WTC11 (cell line): ENCODE results near the gene SAAL1. TPM values are rescaled to one million over a fixed set of nuclear protein-coding genes. Genes with fewer than 3 reads are reported as not detected.

Source experiments
- ATAC-seq: fragments of 200-7000 bp; cut with Tn5 transposase; 2 replicates; pipeline ENCODE4 v1.10.0; 2021; ENCODE audit warnings: mild to moderate bottlenecking, moderate library complexity
- CTCF ChIA-PET: fragments of 300-600 bp; sonication (Branson Sonifier 250); formaldehyde crosslinking; loops from one replicate; lab custom pipeline; 2021; ENCODE audit warnings: antibody characterized with exemption; lab: Charles Lee
- POLR2A ChIA-PET: fragments of 350-600 bp; sonication (Branson Sonifier 250); formaldehyde crosslinking; loops from one replicate; lab custom pipeline; 2021; ENCODE audit warnings: antibody characterized with exemption; lab: Charles Lee
- DNase-seq: peaks from one replicate; pipeline ENCODE4 v3.0.0; 2021; ENCODE audit warnings: low spot score
- H3K27ac Mint-ChIP-seq: 2 replicates; pipeline ENCODE4 v1.8.0; 2021; ENCODE audit warnings: mixed read lengths
- H3K27me3 Mint-ChIP-seq: 2 replicates; pipeline ENCODE4 v1.8.0; 2021; ENCODE audit warnings: low read depth, mild to moderate bottlenecking, moderate library complexity, mixed read lengths
- H3K36me3 Mint-ChIP-seq: 2 replicates; pipeline ENCODE4 v1.8.0; 2021; ENCODE audit warnings: mixed read lengths
- H3K4me1 Mint-ChIP-seq: 2 replicates; pipeline ENCODE4 v1.8.0; 2022; ENCODE audit warnings: mixed read lengths
- H3K4me3 Mint-ChIP-seq: 2 replicates; pipeline ENCODE4 v1.8.0; 2021; ENCODE audit warnings: mild to moderate bottlenecking, moderate library complexity, mixed read lengths
- H3K9me3 Mint-ChIP-seq: 2 replicates; pipeline ENCODE4 v1.8.0; 2021; ENCODE audit warnings: mixed read lengths
- AR ChIP-seq: fragments of 250-450 bp; sonication (Bioruptor Pico); IDR thresholded peaks from 2 replicates; pipeline ENCODE4 v1.9.0; 2021; ENCODE audit warnings: mild to moderate bottlenecking
- ATF1 ChIP-seq: sonication (generic); formaldehyde crosslinking; IDR thresholded peaks from 2 replicates; pipeline ENCODE4 v1.8.1; 2023; ENCODE audit warnings: mild to moderate bottlenecking, moderate library complexity, missing genetic modification reagents
- CBFB ChIP-seq: sonication (generic); formaldehyde crosslinking; IDR thresholded peaks from 2 replicates; pipeline ENCODE4 v1.8.1; 2022; ENCODE audit warnings: mild to moderate bottlenecking, low read depth, missing genetic modification reagents
- FOXP4 ChIP-seq: sonication (generic); formaldehyde crosslinking; IDR thresholded peaks from 2 replicates; pipeline ENCODE4 v1.8.0; 2022; ENCODE audit warnings: mild to moderate bottlenecking, missing genetic modification reagents
- HMGXB4 ChIP-seq: sonication (generic); formaldehyde crosslinking; IDR thresholded peaks from 2 replicates; pipeline ENCODE4 v1.8.1; 2023; ENCODE audit warnings: mild to moderate bottlenecking, moderate library complexity, missing genetic modification reagents
- JAZF1 ChIP-seq: fragments of 250-450 bp; sonication (Bioruptor Pico); IDR thresholded peaks from 2 replicates; pipeline ENCODE4 v1.9.0; 2021; ENCODE audit warnings: moderate library complexity, mild to moderate bottlenecking, inconsistent platforms
- OVOL2 ChIP-seq: fragments of 250-450 bp; sonication (Bioruptor Pico); IDR thresholded peaks from 2 replicates; pipeline ENCODE4 v1.9.0; 2021; ENCODE audit warnings: mild to moderate bottlenecking, borderline replicate concordance
- RORB ChIP-seq: fragments of 250-450 bp; sonication (Bioruptor Pico); IDR thresholded peaks from 2 replicates; pipeline ENCODE4 v1.9.0; 2021; ENCODE audit warnings: mild to moderate bottlenecking
- SP1 ChIP-seq: sonication (generic); formaldehyde crosslinking; conservative IDR thresholded peaks from 2 replicates; pipeline ENCODE4 v1.8.1; 2022; ENCODE audit warnings: missing genetic modification reagents
- TCF7 ChIP-seq: sonication (generic); formaldehyde crosslinking; IDR thresholded peaks from 2 replicates; pipeline ENCODE4 v1.8.0; 2022; ENCODE audit warnings: mild to moderate bottlenecking, low read depth, missing genetic modification reagents, moderate library complexity
- TEAD1 ChIP-seq: sonication (generic); formaldehyde crosslinking; IDR thresholded peaks from 2 replicates; pipeline ENCODE4 v1.8.0; 2022; ENCODE audit warnings: mild to moderate bottlenecking, missing genetic modification reagents
- USF2 ChIP-seq: sonication (generic); formaldehyde crosslinking; IDR thresholded peaks from 2 replicates; pipeline ENCODE4 v1.8.1; 2023; ENCODE audit warnings: mild to moderate bottlenecking, missing genetic modification reagents, moderate library complexity
- ZNF281 ChIP-seq: sonication (generic); formaldehyde crosslinking; IDR thresholded peaks from 2 replicates; pipeline ENCODE4 v1.8.0; 2023; ENCODE audit warnings: mild to moderate bottlenecking, missing genetic modification reagents
- ZNF317 ChIP-seq: sonication (generic); formaldehyde crosslinking; IDR thresholded peaks from 2 replicates; pipeline ENCODE4 v1.8.1; 2023; ENCODE audit warnings: low read depth, mild to moderate bottlenecking, moderate library complexity, missing genetic modification reagents, borderline replicate concordance
- ZNF532 ChIP-seq: fragments of 250-450 bp; sonication (Bioruptor Pico); IDR thresholded peaks from 2 replicates; pipeline ENCODE4 v1.9.0; 2021; ENCODE audit warnings: mild to moderate bottlenecking, borderline replicate concordance
- total RNA-seq: library from RNA; stranded (reverse); gene quantifications from 3 replicates; pipeline ENCODE4 v1.2.3, GENCODE V29; 2021

SAAL1 gene
- total RNA-seq, 1 experiment from 2014 or later: 40.9 TPM

GRCh38 chr11:18078909-18079308 is 27.0 kb downstream of the SAAL1 start:
- Mint-ChIP-seq H3K27ac (no peak overlapping the region), H3K9me3 (no peaks in the 10 kb centered on the region; the same call in 1 of the 2 replicates), H3K4me1 (no peaks in the 10 kb centered on the region), H3K36me3 (peaks cover 40% of the 10 kb centered on the region), H3K27me3 (no peaks in the 10 kb centered on the region), H3K4me3 (no peak overlapping the region)
- no peak for ATAC-seq
- ChIA-PET POLR2A (no interaction called here), CTCF (no interaction called here)
- no peak for DNase-seq
- no peak for TF ChIP-seq ZNF532 (CRISPR knock-in tag)
- TF ChIP-seq ZNF281 (CRISPR knock-in tag): no peak
- no peak for TF ChIP-seq RORB (CRISPR knock-in tag)
- no peak for TF ChIP-seq TCF7 (CRISPR knock-in tag)
- no peak for TF ChIP-seq TEAD1 (CRISPR knock-in tag)
- TF ChIP-seq CBFB (CRISPR knock-in tag): no peak
- TF ChIP-seq ATF1 (CRISPR knock-in tag): no peak
- TF ChIP-seq AR (CRISPR knock-in tag): no peak
- TF ChIP-seq OVOL2 (CRISPR knock-in tag): no peak
- no peak for TF ChIP-seq FOXP4 (CRISPR knock-in tag)
- TF ChIP-seq JAZF1: no peak
- TF ChIP-seq HMGXB4 (CRISPR knock-in tag): no peak
- no peak for TF ChIP-seq SP1 (CRISPR knock-in tag)
- TF ChIP-seq ZNF317 (CRISPR knock-in tag): no peak
- TF ChIP-seq USF2 (CRISPR knock-in tag): no peak
